Muscle of back (tissue), 11 donors: ENCODE results near the gene GIPC3. TPM values are rescaled to one million over a fixed set of nuclear protein-coding genes. Genes with fewer than 3 reads are reported as not detected.
A peak's percentile ranks its signal among the peaks of the same experiment; 100 is the strongest.
"Not testable (repeated sequence)": the region's sequence is repeated elsewhere in the genome, so short reads cannot be mapped to it uniquely, and the experiment has no call there.

Source experiments
- DNase-seq, 3 donors: peaks; one replicate each; pipeline versions ENCODE4 v3.0.0 to v3.0.0-alpha.2; 2013
- polyA plus RNA-seq, 10 donors: library from polyadenylated mRNA; unstranded; fragments of 120-200 nt; gene quantifications; one replicate each; pipeline ENCODE4 v1.2.1, GENCODE V29; 2013; ENCODE audit not compliant: insufficient read length in 10 of 10

The GIPC3 gene
- polyA plus RNA-seq, 10 donors = 1.2 to 2.1 (median 1.6) TPM

GRCh38 chr19:3575949-3576673 lies 9.2 kb upstream of the GIPC3 start:
- no peak for DNase-seq

GRCh38 chr19:3576696-3577443 lies 8.4 kb upstream of the GIPC3 start:
- DNase-seq = peak; percentile 53 to 85 (median 76)

GRCh38 chr19:3577723-3578344 lies 7.4 kb upstream of the GIPC3 start:
- DNase-seq = no peak

GRCh38 chr19:3578390-3578789 lies 6.9 kb upstream of the GIPC3 start:
- DNase-seq = no peak

GRCh38 chr19:3580156-3580934 lies 4.9 kb upstream of the GIPC3 start:
- DNase-seq = peak; percentile 33 to 69 (median 67)

GRCh38 chr19:3581792-3582191 lies 3.5 kb upstream of the GIPC3 start:
- not testable (repeated sequence) for DNase-seq

GRCh38 chr19:3584036-3584802 lies 1.1 kb upstream of the GIPC3 start:
- not testable (repeated sequence) for DNase-seq

- no peak for DNase-seq
These were observed 899 bp downstream of the GIPC3 start for GRCh38 chr19:3586127-3586626.

- DNase-seq = no peak
These were observed 1.5 kb downstream of the GIPC3 start for GRCh38 chr19:3586707-3587346.

- no peak for DNase-seq
These were observed 4.2 kb downstream of the GIPC3 start for GRCh38 chr19:3589439-3589838.

- DNase-seq = no peak
These were observed 4.7 kb downstream of the GIPC3 start for GRCh38 chr19:3589949-3590348.

- DNase-seq = no peak
These were observed 5.8 kb downstream of the GIPC3 start for GRCh38 chr19:3590991-3591659.

- DNase-seq = peak in 1 of 3 donors; percentile 0
These were observed 6.8 kb downstream of the GIPC3 start for GRCh38 chr19:3591876-3592613.

- peak in 1 of 3 donors; percentile 0 for DNase-seq
These were observed 7.9 kb downstream of the GIPC3 start for GRCh38 chr19:3593156-3593555.

- DNase-seq = peak in 1 of 3 donors; percentile 0
These were observed 10.3 kb downstream of the GIPC3 start for GRCh38 chr19:3595521-3596061.

GRCh38 chr19:3599776-3600187 lies 14.5 kb downstream of the GIPC3 start:
- DNase-seq = no peak

GRCh38 chr19:3601021-3601420 lies 15.7 kb downstream of the GIPC3 start:
- DNase-seq = no peak

- no peak for DNase-seq
These were observed 18.0 kb downstream of the GIPC3 start for GRCh38 chr19:3603121-3603811.
